Gastrocnemius medialis (tissue), 4 donors: ENCODE data around the gene TUBB4B.

ENCODE experiments used
- CTCF ChIP-seq, 5 experiments: fragments of 450-650 bp in 3 of 5; fragments of 200-600 bp in 2 of 5; sonication (generic) in 2 of 5; IDR thresholded peaks in 4 of 5; conservative IDR thresholded peaks in 1 of 5; 1 replicate in 4 of 5; 2 replicates in 1 of 5; pipeline ENCODE4 v1.5.1; 2016 to 2019; ENCODE audit warnings: antibody characterized with exemption in 5 of 5, mild to moderate bottlenecking in 3 of 5, moderate library complexity in 3 of 5
- POLR2A ChIP-seq, 2 donors: fragments of 450-650 bp; IDR thresholded peaks; one replicate each; pipeline ENCODE4 v1.6.1; 2017; ENCODE audit warnings: antibody characterized with exemption in 2 of 2, mild to moderate bottlenecking in 2 of 2, moderate library complexity in 2 of 2

GRCh38 chr9:137267933-137268355 lies 26.9 kb downstream of the TUBB4B start:
- TF ChIP-seq CTCF (IDR thresholded peaks at IDR 0.05 in 4 of 5, conservative IDR thresholded peaks at IDR 0.05 in 1 of 5) (no peak), POLR2A (IDR thresholded peaks at IDR 0.05) (no peak)
